Thyroid gland (tissue), 4 donors: ENCODE measurements around the gene ZSWIM6. TPM values are rescaled to one million over a fixed set of nuclear protein-coding genes. Genes with fewer than 3 reads are reported as not detected.

ENCODE experiments used
- DNase-seq, 2 donors: peaks; one replicate each; pipeline ENCODE4 v3.0.0-alpha.2; 2019
- H3K27ac ChIP-seq, 3 donors: fragments of 200-600 bp; sonication (generic); 1 replicate in 2 of 3; 2 replicates in 1 of 3; pipeline ENCODE4 v1.5.1; 2016 to 2019; ENCODE audit warnings: mild to moderate bottlenecking in 1 of 3, moderate library complexity in 1 of 3
- H3K27me3 ChIP-seq: fragments of 200-600 bp; sonication (generic); one replicate; pipeline ENCODE4 v1.5.1; 2019
- H3K36me3 ChIP-seq, 2 donors: fragments of 200-600 bp; sonication (generic); one replicate each; pipeline ENCODE4 v1.5.1; 2016 to 2019
- H3K4me1 ChIP-seq, 2 donors: fragments of 200-600 bp; sonication (generic); one replicate each; pipeline ENCODE4 v1.5.1; 2017 to 2019
- H3K4me3 ChIP-seq, 3 donors: fragments of 200-600 bp; sonication (generic); replicated peaks in 1 of 3; 1 replicate in 2 of 3; 2 replicates in 1 of 3; pipeline ENCODE4 v1.5.1; 2016; ENCODE audit warnings: mild to moderate bottlenecking in 1 of 3
- H3K9me3 ChIP-seq: fragments of 200-600 bp; sonication (generic); one replicate; pipeline ENCODE4 v1.5.1; 2017
- POLR2A ChIP-seq, 2 donors: fragments of 450-650 bp; IDR thresholded peaks; one replicate each; pipeline ENCODE4 v1.6.1; 2017; ENCODE audit warnings: antibody characterized with exemption in 2 of 2, mild to moderate bottlenecking in 2 of 2, moderate library complexity in 1 of 2
- WGBS, 2 donors: methylation state at CpG; one replicate each; pipeline ENCODE4 v1.1.5; 2017; 5-methylcytosine and 5-hydroxymethylcytosine counted together
- intact Hi-C: fragments of 100-400 bp; cut with DNase I; formaldehyde crosslinking; loops from one replicate; pipeline ENCODE4 v1.15.1; 2023
- total RNA-seq, 4 donors: library from RNA; depleted of rRNA; stranded (reverse); fragments of >200 nt; gene quantifications; one replicate each; pipeline ENCODE4 v1.2.3, GENCODE V29; 2016
- TF ChIP-seq, protein P1 (sequence below), 6 experiments: fragments of 200-600 bp in 3 of 6; fragments of 450-650 bp in 3 of 6; sonication (generic) in 3 of 6; IDR thresholded peaks; one replicate each; pipeline ENCODE4 v1.5.1; 2016 to 2019; ENCODE audit warnings: antibody characterized with exemption in 6 of 6, mild to moderate bottlenecking in 2 of 6, inconsistent platforms in 1 of 6, moderate library complexity in 1 of 6

The ZSWIM6 gene
- total RNA-seq, 4 donors from 2014 or later = 11.8 to 20.1 (median 14.5) TPM

- H3K36me3 ChIP-seq = no peaks in the 10 kb centered on the region
- no peaks in the 10 kb centered on the region for H3K27me3 ChIP-seq
- H3K4me1 ChIP-seq = no peaks in the 10 kb centered on the region
- H3K27ac ChIP-seq = no peak overlapping the region
- 93 to 97% methylated on average over 7 of the region's 7 CpGs for WGBS, 2 donors
- no peaks in the 10 kb centered on the region for H3K9me3 ChIP-seq
- no peak for TF ChIP-seq POLR2A (IDR thresholded peaks at IDR 0.05)
- TF ChIP-seq, protein P1, sequence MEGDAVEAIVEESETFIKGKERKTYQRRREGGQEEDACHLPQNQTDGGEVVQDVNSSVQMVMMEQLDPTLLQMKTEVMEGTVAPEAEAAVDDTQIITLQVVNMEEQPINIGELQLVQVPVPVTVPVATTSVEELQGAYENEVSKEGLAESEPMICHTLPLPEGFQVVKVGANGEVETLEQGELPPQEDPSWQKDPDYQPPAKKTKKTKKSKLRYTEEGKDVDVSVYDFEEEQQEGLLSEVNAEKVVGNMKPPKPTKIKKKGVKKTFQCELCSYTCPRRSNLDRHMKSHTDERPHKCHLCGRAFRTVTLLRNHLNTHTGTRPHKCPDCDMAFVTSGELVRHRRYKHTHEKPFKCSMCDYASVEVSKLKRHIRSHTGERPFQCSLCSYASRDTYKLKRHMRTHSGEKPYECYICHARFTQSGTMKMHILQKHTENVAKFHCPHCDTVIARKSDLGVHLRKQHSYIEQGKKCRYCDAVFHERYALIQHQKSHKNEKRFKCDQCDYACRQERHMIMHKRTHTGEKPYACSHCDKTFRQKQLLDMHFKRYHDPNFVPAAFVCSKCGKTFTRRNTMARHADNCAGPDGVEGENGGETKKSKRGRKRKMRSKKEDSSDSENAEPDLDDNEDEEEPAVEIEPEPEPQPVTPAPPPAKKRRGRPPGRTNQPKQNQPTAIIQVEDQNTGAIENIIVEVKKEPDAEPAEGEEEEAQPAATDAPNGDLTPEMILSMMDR (IDR thresholded peaks at IDR 0.05) = no peak
- H3K4me3 ChIP-seq = no peak overlapping the region
- no peak for DNase-seq
- intact Hi-C loops = no loop called here
Observed at GRCh38 chr5:61366497-61367240, 34.6 kb downstream of the ZSWIM6 start.

DNA sequence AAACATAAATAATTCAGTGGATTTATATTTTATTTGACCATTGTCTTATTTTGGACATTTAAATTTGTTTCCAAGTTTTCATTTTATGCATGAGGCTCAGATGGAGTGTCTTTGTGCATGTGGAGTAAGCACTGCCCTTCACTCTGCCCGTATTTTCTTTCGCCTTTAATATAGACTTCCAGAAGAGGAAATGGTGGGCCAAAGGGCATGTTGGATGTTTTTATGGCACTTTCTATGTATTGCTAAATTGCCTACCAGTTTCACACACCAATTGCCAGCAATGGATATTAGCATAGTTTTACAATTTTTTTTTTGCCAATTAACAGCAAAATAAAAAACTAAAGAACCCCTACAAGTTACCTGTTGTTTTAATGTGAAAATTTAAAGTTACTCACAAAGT is 38.4 kb downstream of the ZSWIM6 start:
- intact Hi-C loops = no loop called here
- no peak for TF ChIP-seq POLR2A (IDR thresholded peaks at IDR 0.05)
- TF ChIP-seq, protein P1 (IDR thresholded peaks at IDR 0.05) = no peak
- no peak overlapping the region for H3K4me3 ChIP-seq
- no peak for DNase-seq
- WGBS, 2 donors = 83 to 87% methylated on average over 2 of the region's 2 CpGs
- H3K27me3 ChIP-seq = no peaks in the 10 kb centered on the region
- no peaks in the 10 kb centered on the region for H3K36me3 ChIP-seq
- H3K9me3 ChIP-seq = no peaks in the 10 kb centered on the region
- H3K4me1 ChIP-seq = no peaks in the 10 kb centered on the region
- H3K27ac ChIP-seq = no peak overlapping the region

DNA sequence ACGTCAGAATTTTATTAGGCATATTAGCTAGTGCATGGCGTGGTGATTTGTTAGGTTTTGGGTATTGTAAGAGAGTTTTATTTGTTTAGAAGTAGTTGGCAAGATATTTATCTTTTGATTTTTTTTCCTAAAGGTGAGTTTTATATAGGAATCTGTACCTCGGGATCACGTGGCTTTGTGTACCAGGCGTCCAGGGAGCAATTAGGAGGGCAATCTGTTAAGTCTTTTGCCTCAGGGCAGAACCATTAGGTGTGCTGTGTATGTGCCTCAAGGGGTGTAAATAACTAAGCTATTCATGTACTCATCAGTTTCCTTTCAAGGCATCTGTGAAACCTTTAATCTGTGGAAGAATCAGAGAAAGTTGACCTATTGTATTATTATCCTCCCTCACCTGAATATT is 39.4 kb downstream of the ZSWIM6 start:
- 84 to 88% methylated on average over 5 of the region's 5 CpGs for WGBS, 2 donors
- no peak for DNase-seq
- intact Hi-C loops = no loop called here
- H3K9me3 ChIP-seq = no peaks in the 10 kb centered on the region
- H3K27ac ChIP-seq = no peak overlapping the region
- TF ChIP-seq, protein P1 (IDR thresholded peaks at IDR 0.05) = no peak
- TF ChIP-seq POLR2A (IDR thresholded peaks at IDR 0.05) = no peak
- no peaks in the 10 kb centered on the region for H3K27me3 ChIP-seq
- no peaks in the 10 kb centered on the region for H3K4me1 ChIP-seq
- no peak overlapping the region for H3K4me3 ChIP-seq
- H3K36me3 ChIP-seq = no peaks in the 10 kb centered on the region

DNA sequence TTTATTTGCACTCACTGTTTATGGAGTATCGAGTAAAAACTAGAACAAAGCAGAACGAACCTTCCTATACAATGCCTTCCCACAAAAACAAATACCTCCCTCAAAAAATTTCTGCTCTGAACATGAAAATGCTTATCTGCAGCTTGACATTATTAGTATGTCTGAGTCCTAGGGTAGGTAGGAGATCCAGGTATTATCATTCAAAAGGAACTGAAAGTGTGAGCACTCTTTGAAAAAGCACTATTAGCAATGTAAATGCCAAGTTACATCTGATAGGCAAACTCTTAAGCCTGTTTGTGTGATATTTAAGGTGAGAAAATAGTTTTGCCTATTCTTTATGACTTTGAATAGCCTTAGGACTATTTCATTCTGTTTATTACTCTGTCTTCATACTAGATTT is 47.6 kb downstream of the ZSWIM6 start:
- intact Hi-C loops = no loop called here

DNA sequence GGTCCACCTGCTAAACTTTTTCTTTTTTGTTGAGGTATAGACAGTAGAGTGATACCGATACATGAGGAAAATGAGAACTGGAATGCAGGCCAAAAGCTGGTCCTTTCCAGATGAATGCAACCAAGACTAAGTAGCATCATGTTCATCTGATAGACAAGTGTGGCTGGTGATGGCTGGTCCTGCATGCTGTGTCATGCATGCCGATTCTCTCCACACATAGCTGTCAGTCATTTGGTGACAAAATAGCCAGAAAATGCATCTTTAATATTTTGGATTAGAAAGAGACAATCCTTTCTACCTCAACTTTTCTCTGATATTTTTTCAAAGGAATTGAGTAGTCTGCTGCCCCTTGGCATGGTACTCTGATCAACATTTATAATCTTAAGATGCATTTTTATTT is 49.9 kb downstream of the ZSWIM6 start:
- no peaks in the 10 kb centered on the region for H3K9me3 ChIP-seq
- no peaks in the 10 kb centered on the region for H3K27me3 ChIP-seq
- H3K4me3 ChIP-seq = no peak overlapping the region
- 91 to 94% methylated on average over 2 of the region's 2 CpGs for WGBS, 2 donors
- peaks cover 10 to 16% of the 10 kb centered on the region in 2 donors for H3K4me1 ChIP-seq
- no peak overlapping the region for H3K27ac ChIP-seq
- no peak for DNase-seq
- TF ChIP-seq, protein P1 (IDR thresholded peaks at IDR 0.05) = no peak
- no peak for TF ChIP-seq POLR2A (IDR thresholded peaks at IDR 0.05)
- intact Hi-C loops = no loop called here
- H3K36me3 ChIP-seq = no peaks in the 10 kb centered on the region

More for the DNA sequence above, 47.6 kb downstream of the ZSWIM6 start:
- no peak overlapping the region for H3K4me3 ChIP-seq
- no peaks in the 10 kb centered on the region for H3K27me3 ChIP-seq
- 93 to 94% methylated on average over 2 of the region's 2 CpGs for WGBS, 2 donors
- no peak overlapping the region for H3K27ac ChIP-seq
- DNase-seq = no peak
- H3K36me3 ChIP-seq = no peaks in the 10 kb centered on the region
- no peaks in the 10 kb centered on the region for H3K4me1 ChIP-seq
- TF ChIP-seq POLR2A (IDR thresholded peaks at IDR 0.05) = no peak
- TF ChIP-seq, protein P1 (IDR thresholded peaks at IDR 0.05) = no peak
- no peaks in the 10 kb centered on the region for H3K9me3 ChIP-seq
